MM.1S (cell line): Measurements from ENCODE around the gene FBXL4.

Experiments used
- CTCF ChIP-seq: fragments of 300-600 bp; sonication (generic); IDR thresholded peaks from 2 replicates; pipeline ENCODE4 v1.5.1; 2016; ENCODE audit warnings: antibody characterized with exemption, low read length, mixed read lengths
- EZH2 ChIP-seq: fragments of 300-600 bp; sonication (generic); optimal IDR thresholded peaks from 2 replicates; pipeline ENCODE3; 2017; ENCODE audit warnings: low read depth, mild to moderate bottlenecking, antibody characterized with exemption, low read length, mixed read lengths
- EZH2phosphoT487 ChIP-seq: fragments of 300-600 bp; sonication (generic); IDR thresholded peaks from 2 replicates; pipeline ENCODE4 v1.6.1; 2018; ENCODE audit warnings: antibody characterized with exemption, low read length

DNA sequence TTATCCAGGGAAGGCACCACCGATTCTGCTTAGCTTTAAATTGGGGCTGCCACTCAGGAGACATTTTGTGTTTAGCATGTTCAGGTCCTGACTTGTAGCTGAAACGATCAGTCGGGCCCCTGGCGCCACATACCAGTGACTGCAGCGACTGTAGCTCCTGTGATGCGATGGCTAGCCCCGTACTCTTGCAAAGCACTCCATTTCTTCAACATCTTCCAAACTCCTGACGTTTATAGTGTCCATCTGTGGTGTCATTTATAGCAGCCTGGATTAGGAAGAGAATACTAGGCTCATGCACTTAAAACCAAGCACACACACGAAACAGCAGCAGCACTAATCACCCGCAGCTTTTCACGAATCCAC lies 100.3 kb downstream of the FBXL4 start:
- TF ChIP-seq CTCF = no peak
- TF ChIP-seq EZH2phosphoT487 = no peak
- TF ChIP-seq EZH2 = no peak
